ENCODE data around the gene SEC22B.
"Not testable (repeated sequence)": the region's sequence is repeated elsewhere in the genome, so short reads cannot be mapped to it uniquely, and the experiment has no call there.

GRCh38 chr1:120117371-120118177 lies 58.7 kb downstream of the SEC22B start:
- not testable (repeated sequence) for TF ChIP-seq NFE2L1 (CRISPR knock-in tag; IDR thresholded peaks at IDR 0.05); TP53 (CRISPR knock-in tag; IDR thresholded peaks at IDR 0.05); CTCF (IDR thresholded peaks at IDR 0.05); ZNF396 (CRISPR knock-in tag; IDR thresholded peaks at IDR 0.05; ENCODE audit: borderline replicate concordance); MAX (CRISPR knock-in tag; IDR thresholded peaks at IDR 0.05); NR2C2 (CRISPR knock-in tag; IDR thresholded peaks at IDR 0.05); ARID4B (CRISPR knock-in tag; IDR thresholded peaks at IDR 0.05; ENCODE audit: borderline replicate concordance); IRF2 (CRISPR knock-in tag; IDR thresholded peaks at IDR 0.05; ENCODE audit: borderline replicate concordance, low read depth); ESRRA (CRISPR knock-in tag; IDR thresholded peaks at IDR 0.05; ENCODE audit: borderline replicate concordance)
